D341Med (cell line): ENCODE data around the gene CENPL.
"Not testable (repeated sequence)": the region's sequence is repeated elsewhere in the genome, so short reads cannot be mapped to it uniquely, and the experiment has no call there.

Source experiments
- DNase-seq: peaks from one replicate; pipeline ENCODE4 v3.0.0; 2012; ENCODE audit warnings: low spot score

CENPL gene

GRCh38 chr1:173857363-173857917, 32.8 kb upstream of the CENPL start:
- no peak for DNase-seq

- DNase-seq = no peak
Observed at GRCh38 chr1:173856903-173857302, 32.2 kb upstream of the CENPL start.

GRCh38 chr1:173856014-173856413, 31.3 kb upstream of the CENPL start:
- DNase-seq = no peak

- DNase-seq = no peak
Observed at GRCh38 chr1:173853074-173853473, 28.4 kb upstream of the CENPL start.

- no peak for DNase-seq
Observed at GRCh38 chr1:173852105-173852504, 27.4 kb upstream of the CENPL start.

GRCh38 chr1:173832748-173833147, 8.1 kb upstream of the CENPL start:
- no peak for DNase-seq

- DNase-seq = no peak
Observed at GRCh38 chr1:173827611-173828010, 2.9 kb upstream of the CENPL start.

GRCh38 chr1:173823781-173824314, 835 bp downstream of the CENPL start:
- DNase-seq = no peak

- no peak for DNase-seq
Observed at GRCh38 chr1:173821680-173822079, 3.0 kb downstream of the CENPL start.

GRCh38 chr1:173818459-173818858, 6.2 kb downstream of the CENPL start:
- no peak for DNase-seq

- not testable (repeated sequence) for DNase-seq
Observed at GRCh38 chr1:173813654-173814053, 11.0 kb downstream of the CENPL start.

GRCh38 chr1:173802961-173803360, 21.7 kb downstream of the CENPL start:
- no peak for DNase-seq

- DNase-seq = not testable (repeated sequence)
Observed at GRCh38 chr1:173799995-173800394, 24.7 kb downstream of the CENPL start.

- no peak for DNase-seq
Observed at GRCh38 chr1:173798078-173798477, 26.6 kb downstream of the CENPL start.

GRCh38 chr1:173789841-173790240, 34.8 kb downstream of the CENPL start:
- no peak for DNase-seq

- DNase-seq = no peak
Observed at GRCh38 chr1:173784997-173785396, 39.7 kb downstream of the CENPL start.

GRCh38 chr1:173779936-173780335, 44.7 kb downstream of the CENPL start:
- DNase-seq = no peak

- no peak for DNase-seq
Observed at GRCh38 chr1:173775578-173776226, 49.0 kb downstream of the CENPL start.

- DNase-seq = no peak
Observed at GRCh38 chr1:173771560-173771959, 53.1 kb downstream of the CENPL start.

GRCh38 chr1:173770330-173770729, 54.4 kb downstream of the CENPL start:
- not testable (repeated sequence) for DNase-seq

GRCh38 chr1:173768827-173769226, 55.9 kb downstream of the CENPL start:
- no peak for DNase-seq

GRCh38 chr1:173768206-173768605, 56.5 kb downstream of the CENPL start:
- DNase-seq = no peak

- DNase-seq = not testable (repeated sequence)
Observed at GRCh38 chr1:173764331-173764730, 60.4 kb downstream of the CENPL start.

GRCh38 chr1:173758980-173759379, 65.7 kb downstream of the CENPL start:
- DNase-seq = no peak
